Naive thymus-derived CD4-positive, alpha-beta T cell (primary cell): ENCODE measurements around the gene GAGE12J. TPM values are rescaled to one million over a fixed set of nuclear protein-coding genes. Genes with fewer than 3 reads are reported as not detected.
"Not testable (repeated sequence)": the region's sequence is repeated elsewhere in the genome, so short reads cannot be mapped to it uniquely, and the experiment has no call there.

Experiments
- ATAC-seq: fragments of 150-1000 bp; cut with Tn5 transposase; 2 replicates; pipeline ENCODE4 v1.10.0; 2021; ENCODE audit warnings: mild to moderate bottlenecking, moderate library complexity
- CTCF ChIA-PET: fragments of 350-600 bp; sonication (Branson Sonifier 250); formaldehyde crosslinking; loops from one replicate; lab custom pipeline; 2021; ENCODE audit warnings: antibody characterized with exemption; lab: Charles Lee
- POLR2A ChIA-PET: fragments of 350-600 bp; sonication (Branson Sonifier 250); formaldehyde crosslinking; loops from one replicate; lab custom pipeline; 2021; ENCODE audit warnings: antibody characterized with exemption, inconsistent platforms; lab: Charles Lee
- DNase-seq, 9 donors: peaks; one replicate each; pipeline versions ENCODE4 v3.0.0 to v3.0.0-alpha.2; 2020 to 2022; ENCODE audit warnings: mixed read lengths in 1 of 9
- H3K27ac ChIP-seq: one replicate; pipeline ENCODE4 v1.7.0; 2013; ENCODE audit warnings: mild to moderate bottlenecking, low read depth, low read length, moderate library complexity
- H3K27me3 ChIP-seq, 2 donors: one replicate each; pipeline ENCODE4 v1.7.0; 2013; ENCODE audit warnings: low read length in 2 of 2, mild to moderate bottlenecking in 2 of 2, moderate library complexity in 2 of 2; ENCODE audit not compliant: control insufficient read depth in 2 of 2, insufficient read depth in 2 of 2
- H3K36me3 ChIP-seq, 3 experiments: 1 replicate in 2 of 3; 2 replicates in 1 of 3; pipeline ENCODE4 v1.7.0; 2013; ENCODE audit warnings: low read length in 3 of 3, mild to moderate bottlenecking in 3 of 3, moderate library complexity in 1 of 3; ENCODE audit not compliant: insufficient read depth in 3 of 3, control insufficient read depth in 2 of 3
- H3K4me1 ChIP-seq, 2 donors: one replicate each; pipeline ENCODE4 v1.7.0; 2013; ENCODE audit warnings: low read length in 2 of 2, mild to moderate bottlenecking in 2 of 2, moderate library complexity in 1 of 2; ENCODE audit not compliant: control insufficient read depth in 2 of 2, insufficient read depth in 2 of 2
- H3K4me3 ChIP-seq: 2 replicates; pipeline ENCODE4 v1.7.0; 2013; ENCODE audit warnings: mild to moderate bottlenecking, low read length
- H3K9me3 ChIP-seq, 3 experiments: 1 replicate in 2 of 3; 2 replicates in 1 of 3; pipeline ENCODE4 v1.7.0; 2013; ENCODE audit warnings: low read length in 3 of 3; ENCODE audit not compliant: control insufficient read depth in 2 of 3
- H3K27ac Mint-ChIP-seq, 9 donors: one replicate each; pipeline ENCODE4 v1.8.0; 2020 to 2022; ENCODE audit warnings: mixed read lengths in 9 of 9, mild to moderate bottlenecking in 8 of 9, moderate library complexity in 5 of 9, inconsistent platforms in 2 of 9
- H3K27me3 Mint-ChIP-seq, 5 donors: one replicate each; pipeline ENCODE4 v1.8.0; 2021 to 2022; ENCODE audit warnings: mixed read lengths in 5 of 5, mild to moderate bottlenecking in 1 of 5
- H3K36me3 Mint-ChIP-seq, 5 donors: one replicate each; pipeline ENCODE4 v1.8.0; 2020 to 2022; ENCODE audit warnings: mixed read lengths in 5 of 5, mild to moderate bottlenecking in 3 of 5, inconsistent platforms in 1 of 5
- H3K4me1 Mint-ChIP-seq, 7 donors: one replicate each; pipeline ENCODE4 v1.8.0; 2020 to 2022; ENCODE audit warnings: mixed read lengths in 7 of 7, mild to moderate bottlenecking in 3 of 7, inconsistent platforms in 1 of 7
- H3K4me3 Mint-ChIP-seq, 10 donors: one replicate each; pipeline ENCODE4 v1.8.0; 2020 to 2022; ENCODE audit warnings: mild to moderate bottlenecking in 10 of 10, mixed read lengths in 10 of 10, moderate library complexity in 6 of 10, inconsistent platforms in 2 of 10
- H3K9me3 Mint-ChIP-seq, 11 donors: one replicate each; pipeline ENCODE4 v1.8.0; 2020 to 2022; ENCODE audit warnings: mixed read lengths in 11 of 11, mild to moderate bottlenecking in 4 of 11, inconsistent platforms in 1 of 11, moderate library complexity in 1 of 11
- intact Hi-C, 2 donors: fragments of 100-400 bp; cut with micrococcal nuclease; formaldehyde crosslinking; loops; one replicate each; pipeline ENCODE4 v1.15.1; 2023
- polyA plus RNA-seq, 2 donors: library from polyadenylated mRNA; unstranded; fragments of 300-500 nt; fragmentation: Illumina TruSeq; gene quantifications; one replicate each; pipeline ENCODE4 v1.2.3, GENCODE V29; 2021
- total RNA-seq, 6 experiments: library from RNA in 5 of 6; stranded (reverse) in 5 of 6; gene quantifications; 1 replicate in 5 of 6; 2 replicates in 1 of 6; pipeline ENCODE4 v1.2.3 and lab custom pipeline; 2021 to 2026

GAGE12J gene
- total and polyA plus RNA-seq, 7 experiments from 2014 or later, result not detected

- H3K4me1 ChIP-seq, H3K36me3 ChIP-seq, DNase-seq, H3K4me3 ChIP-seq, H3K27ac Mint-ChIP-seq, CTCF ChIA-PET, H3K36me3 Mint-ChIP-seq, H3K9me3 Mint-ChIP-seq, H3K4me3 Mint-ChIP-seq, H3K27me3 Mint-ChIP-seq, H3K27me3 ChIP-seq, intact Hi-C loops, H3K9me3 ChIP-seq, ATAC-seq, H3K4me1 Mint-ChIP-seq, H3K27ac ChIP-seq, POLR2A ChIA-PET: not testable (repeated sequence)
These were observed 429 bp downstream of the GAGE12J start for GRCh38 chrX:49322266-49322665.

GRCh38 chrX:49323735-49324134 lies 1.9 kb downstream of the GAGE12J start:
- H3K27me3 Mint-ChIP-seq, H3K4me1 Mint-ChIP-seq, ATAC-seq, DNase-seq, intact Hi-C loops, H3K36me3 ChIP-seq, H3K4me3 ChIP-seq, H3K9me3 Mint-ChIP-seq, CTCF ChIA-PET, H3K36me3 Mint-ChIP-seq, H3K4me3 Mint-ChIP-seq, H3K27ac Mint-ChIP-seq, POLR2A ChIA-PET, H3K27me3 ChIP-seq, H3K27ac ChIP-seq, H3K4me1 ChIP-seq, H3K9me3 ChIP-seq: not testable (repeated sequence)

GRCh38 chrX:49330421-49330820 lies 8.6 kb downstream of the GAGE12J start:
- intact Hi-C loops, H3K27me3 Mint-ChIP-seq, H3K4me3 ChIP-seq, H3K36me3 Mint-ChIP-seq, H3K27ac Mint-ChIP-seq, DNase-seq, H3K4me1 ChIP-seq, POLR2A ChIA-PET, H3K4me3 Mint-ChIP-seq, H3K9me3 Mint-ChIP-seq, H3K4me1 Mint-ChIP-seq, H3K9me3 ChIP-seq, ATAC-seq, H3K36me3 ChIP-seq, CTCF ChIA-PET, H3K27me3 ChIP-seq, H3K27ac ChIP-seq: not testable (repeated sequence)

- H3K27me3 ChIP-seq, H3K27me3 Mint-ChIP-seq, H3K4me3 ChIP-seq, H3K4me3 Mint-ChIP-seq, ATAC-seq, H3K4me1 ChIP-seq, H3K36me3 Mint-ChIP-seq, H3K4me1 Mint-ChIP-seq, CTCF ChIA-PET, H3K9me3 ChIP-seq, POLR2A ChIA-PET, H3K36me3 ChIP-seq, H3K27ac ChIP-seq, H3K9me3 Mint-ChIP-seq, DNase-seq, H3K27ac Mint-ChIP-seq, intact Hi-C loops: not testable (repeated sequence)
These were observed 9.4 kb downstream of the GAGE12J start, which contains the start of gene GAGE13 for GRCh38 chrX:49331282-49331681. Gene GAGE13, plus strand, starts transcription at chrX:49331582. Its CDS starts 1,156 bp downstream, at chrX:49332738.

GRCh38 chrX:49331841-49332240 lies 10.0 kb downstream of the GAGE12J start:
- POLR2A ChIA-PET, H3K36me3 Mint-ChIP-seq, CTCF ChIA-PET, H3K9me3 ChIP-seq, H3K36me3 ChIP-seq, H3K27ac ChIP-seq, H3K27me3 ChIP-seq, intact Hi-C loops, ATAC-seq, H3K4me3 Mint-ChIP-seq, H3K9me3 Mint-ChIP-seq, H3K27me3 Mint-ChIP-seq, H3K4me3 ChIP-seq, H3K4me1 Mint-ChIP-seq, H3K4me1 ChIP-seq, H3K27ac Mint-ChIP-seq: not testable (repeated sequence)
- peak in 1 of 9 donors; percentile 47 for DNase-seq

GRCh38 chrX:49341449-49341848 lies 19.6 kb downstream of the GAGE12J start:
- ATAC-seq, H3K27me3 Mint-ChIP-seq, H3K36me3 Mint-ChIP-seq, H3K9me3 ChIP-seq, H3K36me3 ChIP-seq, H3K9me3 Mint-ChIP-seq, H3K27ac ChIP-seq, H3K27ac Mint-ChIP-seq, H3K27me3 ChIP-seq, H3K4me3 Mint-ChIP-seq, H3K4me3 ChIP-seq, POLR2A ChIA-PET, H3K4me1 ChIP-seq, intact Hi-C loops, H3K4me1 Mint-ChIP-seq, CTCF ChIA-PET: not testable (repeated sequence)
- DNase-seq, result peak in 1 of 9 donors; percentile 12

GRCh38 chrX:49344496-49345175 lies 22.8 kb downstream of the GAGE12J start:
- H3K36me3 Mint-ChIP-seq, H3K27me3 Mint-ChIP-seq, H3K36me3 ChIP-seq, H3K4me1 ChIP-seq, H3K9me3 Mint-ChIP-seq, ATAC-seq, H3K27ac ChIP-seq, H3K27me3 ChIP-seq, DNase-seq, intact Hi-C loops, H3K9me3 ChIP-seq, H3K4me3 ChIP-seq, H3K27ac Mint-ChIP-seq, POLR2A ChIA-PET, CTCF ChIA-PET, H3K4me1 Mint-ChIP-seq, H3K4me3 Mint-ChIP-seq: not testable (repeated sequence)
